ENCODE measurements around the gene FOXB1.

- TF ChIP-seq GATA2 (IDR thresholded peaks at IDR 0.05; ENCODE audit: low read depth, low read length) (no peak), GATA3 (IDR thresholded peaks at IDR 0.05; ENCODE audit: low read depth, low read length) (no peak)
These were observed 40.2 kb upstream of the FOXB1 start for GRCh38 chr15:59963925-59964324.

Measured in SH-SY5Y (cell line).